Aorta (tissue), 5 donors: ENCODE data around the gene CAPN5. TPM values are rescaled to one million over a fixed set of nuclear protein-coding genes. Genes with fewer than 3 reads are reported as not detected.
A peak's percentile ranks its signal among the peaks of the same experiment; 100 is the strongest.

ENCODE experiments used
- ATAC-seq: fragments of 200-7000 bp; cut with Tn5 transposase; one replicate; pipeline ENCODE4 v1.9.1; 2022; ENCODE audit warnings: moderate library complexity; ENCODE audit not compliant: low FRiP score
- DNase-seq, 2 donors: peaks; one replicate each; pipeline ENCODE4 v3.0.0-alpha.2; 2020
- H3K27ac ChIP-seq, 2 donors: one replicate each; pipeline ENCODE4 v1.5.1; 2013; ENCODE audit warnings: low read length in 2 of 2, mild to moderate bottlenecking in 2 of 2, moderate library complexity in 2 of 2, control low read depth in 1 of 2, inconsistent platforms in 1 of 2, low read depth in 1 of 2
- H3K27me3 ChIP-seq, 2 donors: one replicate each; pipeline ENCODE4 v1.6.1; 2013; ENCODE audit warnings: control low read depth in 1 of 2, low read length in 1 of 2, mild to moderate bottlenecking in 1 of 2, moderate library complexity in 1 of 2; ENCODE audit not compliant: insufficient read depth in 2 of 2, control insufficient read depth in 1 of 2
- H3K36me3 ChIP-seq, 2 donors: one replicate each; pipeline ENCODE4 v1.6.1; 2013; ENCODE audit warnings: control low read depth in 1 of 2, low read length in 1 of 2, mild to moderate bottlenecking in 1 of 2; ENCODE audit not compliant: insufficient read depth in 2 of 2, control insufficient read depth in 1 of 2
- H3K4me1 ChIP-seq, 2 donors: one replicate each; pipeline ENCODE4 v1.6.1; 2013; ENCODE audit warnings: low read length in 2 of 2, control low read depth in 1 of 2, mild to moderate bottlenecking in 1 of 2, moderate library complexity in 1 of 2; ENCODE audit not compliant: insufficient read depth in 2 of 2, control insufficient read depth in 1 of 2
- H3K4me3 ChIP-seq, 2 donors: one replicate each; pipeline ENCODE4 v1.5.1; 2013; ENCODE audit warnings: low read length in 2 of 2, control low read depth in 1 of 2, mild to moderate bottlenecking in 1 of 2
- H3K9me3 ChIP-seq: one replicate; pipeline ENCODE4 v1.6.1; 2013; ENCODE audit warnings: mild to moderate bottlenecking, low read length; ENCODE audit not compliant: control insufficient read depth
- WGBS, 2 donors: extraction: QIAGEN DNeasy Blood & Tissue Kit; methylation state at CpG; one replicate each; pipeline ENCODE4 v1.1.7; 2013; 5-methylcytosine and 5-hydroxymethylcytosine counted together
- intact Hi-C, 2 donors: fragments of 100-400 bp; cut with DNase I; formaldehyde crosslinking; loops; one replicate each; pipeline versions ENCODE4 v1.14.2 to v1.15.0; 2022
- polyA plus RNA-seq, 2 donors: library from polyadenylated mRNA; stranded (reverse); fragments of 200-250 nt; gene quantifications; one replicate each; pipeline ENCODE4 v1.2.3, GENCODE V29; 2013
- total RNA-seq, 2 donors: library from RNA; stranded (reverse); fragmentation: NEBNext Ultra II Directional; extraction: Animal tissue kit (Norgen Biotek cat#: 25700); gene quantifications; one replicate each; pipeline ENCODE4 v1.2.1, GENCODE V29; 2021
- donor health status: healthy with polysubstance abuse.
- donor health status: Bipolar disorder and iron deficiency.
- donor health status: DM: no; HTN: no; CAD: no.
- donor health status: DM: no; HTN: no; CAD: no.
- donor health status: DM: yes; HTN: yes; CAD: no.

CAPN5 gene
- total and polyA plus RNA-seq, 4 donors: 6.9 to 22.4 (median 10.8) TPM

DNA sequence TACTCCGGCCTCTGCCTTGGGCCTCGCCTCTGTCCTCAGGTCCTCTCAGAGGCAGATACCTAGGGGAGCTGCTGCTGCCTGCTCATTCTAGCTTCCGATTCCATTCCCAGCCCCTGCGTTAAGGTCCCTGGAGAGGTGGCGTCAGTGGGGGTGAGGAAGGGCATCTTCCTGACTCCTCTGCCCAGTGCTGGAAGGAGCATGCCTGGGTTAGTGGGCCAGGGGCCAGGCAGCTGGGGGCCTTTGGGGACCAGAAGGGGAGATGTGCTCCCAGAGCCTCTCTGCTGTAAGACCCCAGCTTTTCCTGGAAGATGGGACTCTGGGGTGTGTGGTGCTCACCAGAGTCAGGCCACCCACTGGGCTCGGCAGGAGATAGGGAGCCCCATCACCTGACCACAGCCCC lies 57.7 kb downstream of the CAPN5 start:
- H3K27me3 ChIP-seq: no peaks in the 10 kb centered on the region
- WGBS, 2 donors: 88 to 91% methylated on average over 6 of the region's 6 CpGs
- H3K4me1 ChIP-seq: no peaks in the 10 kb centered on the region
- peaks cover 0 to 2% of the 10 kb centered on the region in 2 donors for H3K36me3 ChIP-seq
- H3K27ac ChIP-seq: no peak overlapping the region
- intact Hi-C loops: no loop called here
- DNase-seq (no peak), ATAC-seq (no peak)
- H3K9me3 ChIP-seq: no peaks in the 10 kb centered on the region
- no peak overlapping the region for H3K4me3 ChIP-seq

DNA sequence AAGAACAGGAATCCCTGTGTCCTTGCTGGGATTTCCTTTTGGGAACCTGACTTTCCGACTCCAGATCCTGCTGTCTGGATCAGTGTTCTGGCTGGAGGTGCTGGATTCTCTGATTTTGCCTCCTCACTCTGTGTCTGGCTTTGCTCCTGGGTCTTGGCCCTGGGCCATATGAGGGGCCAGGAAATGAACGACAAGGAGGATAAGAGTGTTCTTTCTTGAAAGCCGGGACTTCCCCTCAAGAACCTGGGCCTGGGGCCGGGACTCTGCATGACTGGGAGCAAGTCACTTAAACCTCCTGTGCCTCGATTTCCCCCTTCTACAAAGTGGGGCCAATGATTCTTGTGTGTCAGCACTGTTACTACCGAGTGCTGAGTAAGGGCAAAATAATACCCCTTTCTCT lies 58.4 kb downstream of the CAPN5 start:
- DNase-seq: no peak
- no peak for ATAC-seq
- no peaks in the 10 kb centered on the region for H3K36me3 ChIP-seq
- H3K27ac ChIP-seq: no peak overlapping the region
- intact Hi-C loops: loop anchor here in 1 of 2 donors (5.0 kb wide), 1 partner anchor 422 kb away; no protein-coding TSS in a partner anchor
- no peak overlapping the region for H3K4me3 ChIP-seq
- 77 to 78% methylated on average over 6 of the region's 6 CpGs for WGBS, 2 donors
- H3K4me1 ChIP-seq: no peaks in the 10 kb centered on the region
- no peaks in the 10 kb centered on the region for H3K9me3 ChIP-seq
- H3K27me3 ChIP-seq: no peaks in the 10 kb centered on the region

- Histone ChIP-seq H3K27me3 (no peaks in the 10 kb centered on the region), H3K27ac (no peak overlapping the region), H3K9me3 (no peaks in the 10 kb centered on the region), H3K4me1 (no peaks in the 10 kb centered on the region), H3K36me3 (no peaks in the 10 kb centered on the region), H3K4me3 (no peak overlapping the region)
- 83 to 90% methylated on average over 4 of the region's 4 CpGs for WGBS, 2 donors
- intact Hi-C loops: loop anchor here (2.0 to 5.0 kb wide), 3 partner anchors 63 to 423 kb away; no protein-coding TSS in a partner anchor
- DNase-seq: no peak
- ATAC-seq: no peak
Measured at GRCh38 chr11:77125695-77126094, 58.9 kb downstream of the CAPN5 start.

- Histone ChIP-seq H3K4me1 (no peaks in the 10 kb centered on the region), H3K4me3 (no peak overlapping the region), H3K27ac (no peak overlapping the region), H3K36me3 (no peaks in the 10 kb centered on the region), H3K9me3 (no peaks in the 10 kb centered on the region), H3K27me3 (no peaks in the 10 kb centered on the region)
- WGBS, 2 donors: 71 to 75% methylated on average over 17 of the region's 17 CpGs
- ATAC-seq (no peak), DNase-seq (no peak)
- intact Hi-C loops: loop anchor here (2.0 to 5.0 kb wide), 3 partner anchors 63 to 423 kb away; no protein-coding TSS in a partner anchor
Measured at GRCh38 chr11:77126156-77126775, 59.5 kb downstream of the CAPN5 start.

- H3K27ac ChIP-seq: no peak overlapping the region
- 15 to 16% methylated on average over 10 of the region's 10 CpGs for WGBS, 2 donors
- H3K36me3 ChIP-seq: no peaks in the 10 kb centered on the region
- H3K9me3 ChIP-seq: no peaks in the 10 kb centered on the region
- ATAC-seq: peak; percentile 4
- H3K4me1 ChIP-seq: no peaks in the 10 kb centered on the region
- no peak for DNase-seq
- intact Hi-C loops: loop anchor here (1.0 to 5.0 kb wide), 4 partner anchors 61 to 422 kb away; no protein-coding TSS in a partner anchor
- no peak overlapping the region for H3K4me3 ChIP-seq
- H3K27me3 ChIP-seq: no peaks in the 10 kb centered on the region
Measured at GRCh38 chr11:77126861-77127234, 60.1 kb downstream of the CAPN5 start.

DNA sequence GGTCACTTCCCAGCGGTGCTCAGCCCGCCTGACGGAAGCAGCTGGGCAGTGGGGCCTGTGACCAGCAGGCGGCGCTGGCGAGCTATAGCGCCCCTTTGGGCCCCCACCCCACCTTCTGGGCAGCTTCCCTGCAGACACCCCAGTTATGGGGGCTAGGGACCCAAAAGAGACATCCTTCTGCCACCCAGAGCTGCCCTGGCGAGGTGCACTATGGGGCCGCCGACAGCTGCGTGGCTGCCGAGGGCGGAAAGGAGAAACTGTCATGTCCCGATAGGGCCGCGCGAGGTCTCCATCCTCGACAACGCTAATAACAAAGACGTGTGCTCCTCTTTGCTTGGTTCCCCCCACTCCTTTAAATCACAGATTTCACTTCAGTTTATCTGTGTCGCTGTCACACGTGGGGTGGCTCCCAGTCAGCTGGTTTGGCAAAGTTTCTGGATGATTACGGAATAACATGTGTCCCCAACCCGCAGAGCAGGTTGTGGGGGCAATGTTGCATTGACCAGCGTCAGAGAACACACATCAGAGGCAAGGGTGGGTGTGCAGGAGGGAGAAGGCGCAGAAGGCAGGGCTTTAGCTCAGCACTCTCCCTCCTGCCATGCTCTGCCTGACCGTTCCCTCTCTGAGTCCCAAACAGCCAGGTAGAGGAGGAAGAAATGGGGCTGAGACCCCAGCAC lies 60.6 kb downstream of the CAPN5 start:
- Histone ChIP-seq H3K27me3 (no peaks in the 10 kb centered on the region), H3K27ac (no peak overlapping the region), H3K4me3 (peak overlapping the region; percentile 1 to 8), H3K36me3 (no peaks in the 10 kb centered on the region), H3K4me1 (no peaks in the 10 kb centered on the region), H3K9me3 (no peaks in the 10 kb centered on the region)
- WGBS, 2 donors: 1% methylated on average over 27 of the region's 27 CpGs
- ATAC-seq (peak; percentile 84), DNase-seq (peak; percentile 68 to 88)
- intact Hi-C loops: loop anchor here (1.0 to 5.0 kb wide), 4 partner anchors 61 to 421 kb away; no protein-coding TSS in a partner anchor

- DNase-seq: peak; percentile 78 to 91
- Histone ChIP-seq H3K36me3 (no peaks in the 10 kb centered on the region), H3K4me3 (peak within 1 kb of the TSS; percentile 1 to 8), H3K4me1 (no peaks in the 10 kb centered on the region), H3K27me3 (no peaks in the 10 kb centered on the region), H3K27ac (no peak within 1 kb of the TSS), H3K9me3 (no peaks in the 10 kb centered on the region)
- 5 to 6% methylated on average over 20 of the region's 20 CpGs for WGBS, 2 donors
- intact Hi-C loops: loop anchor here (1.0 to 5.0 kb wide), 4 partner anchors 60 to 421 kb away; no protein-coding TSS in a partner anchor
- ATAC-seq: peak; percentile 69
Measured at GRCh38 chr11:77127920-77128691, 61.3 kb downstream of the CAPN5 start, which contains the start of gene MYO7A. TSS of gene MYO7A (plus strand) at chr11:77128246. CDS start at chr11:77130635, 2,389 bp downstream.

- H3K9me3 ChIP-seq: no peaks in the 10 kb centered on the region
- H3K27me3 ChIP-seq: no peaks in the 10 kb centered on the region
- H3K4me3 ChIP-seq: no peak overlapping the region
- no peaks in the 10 kb centered on the region for H3K4me1 ChIP-seq
- ATAC-seq (no peak), DNase-seq (no peak)
- no peaks in the 10 kb centered on the region for H3K36me3 ChIP-seq
- no peak overlapping the region for H3K27ac ChIP-seq
- intact Hi-C loops: loop anchor here in 1 of 2 donors (5.0 kb wide), 1 partner anchor 418 kb away; no protein-coding TSS in a partner anchor
- 86 to 94% methylated on average over 11 of the region's 11 CpGs for WGBS, 2 donors
Measured at GRCh38 chr11:77129069-77129841, 62.5 kb downstream of the CAPN5 start.
